B cell (primary cell): ENCODE results near the gene VWA3B.

Experiments
- EZH2 ChIP-seq: IDR thresholded peaks from 2 replicates; pipeline ENCODE4 v1.6.1; 2012; ENCODE audit warnings: borderline replicate concordance, low read depth, mild to moderate bottlenecking, moderate library complexity, low read length; ENCODE audit not compliant: insufficient read depth, poor library complexity, severe bottlenecking
- TF ChIP-seq, protein P1 (sequence below): fragments of 200-600 bp; IDR thresholded peaks from one replicate; pipeline ENCODE4 v1.8.0; 2022; ENCODE audit warnings: antibody characterized with exemption, mild to moderate bottlenecking

GRCh38 chr2:98269274-98269673, 182.3 kb downstream of the VWA3B start:
- no peak for TF ChIP-seq EZH2
- TF ChIP-seq, protein P1, sequence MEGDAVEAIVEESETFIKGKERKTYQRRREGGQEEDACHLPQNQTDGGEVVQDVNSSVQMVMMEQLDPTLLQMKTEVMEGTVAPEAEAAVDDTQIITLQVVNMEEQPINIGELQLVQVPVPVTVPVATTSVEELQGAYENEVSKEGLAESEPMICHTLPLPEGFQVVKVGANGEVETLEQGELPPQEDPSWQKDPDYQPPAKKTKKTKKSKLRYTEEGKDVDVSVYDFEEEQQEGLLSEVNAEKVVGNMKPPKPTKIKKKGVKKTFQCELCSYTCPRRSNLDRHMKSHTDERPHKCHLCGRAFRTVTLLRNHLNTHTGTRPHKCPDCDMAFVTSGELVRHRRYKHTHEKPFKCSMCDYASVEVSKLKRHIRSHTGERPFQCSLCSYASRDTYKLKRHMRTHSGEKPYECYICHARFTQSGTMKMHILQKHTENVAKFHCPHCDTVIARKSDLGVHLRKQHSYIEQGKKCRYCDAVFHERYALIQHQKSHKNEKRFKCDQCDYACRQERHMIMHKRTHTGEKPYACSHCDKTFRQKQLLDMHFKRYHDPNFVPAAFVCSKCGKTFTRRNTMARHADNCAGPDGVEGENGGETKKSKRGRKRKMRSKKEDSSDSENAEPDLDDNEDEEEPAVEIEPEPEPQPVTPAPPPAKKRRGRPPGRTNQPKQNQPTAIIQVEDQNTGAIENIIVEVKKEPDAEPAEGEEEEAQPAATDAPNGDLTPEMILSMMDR: peak; percentile 73
